Smooth muscle cell of bladder (primary cell): ENCODE data around the gene MMRN2. TPM values are rescaled to one million over a fixed set of nuclear protein-coding genes. Genes with fewer than 3 reads are reported as not detected.

ENCODE experiments used
- total RNA-seq: library from RNA; depleted of rRNA; stranded (reverse); fragments of >200 nt; gene quantifications from 2 replicates; pipeline ENCODE4 v1.2.3, GENCODE V29; 2014

MMRN2 gene, protein sequence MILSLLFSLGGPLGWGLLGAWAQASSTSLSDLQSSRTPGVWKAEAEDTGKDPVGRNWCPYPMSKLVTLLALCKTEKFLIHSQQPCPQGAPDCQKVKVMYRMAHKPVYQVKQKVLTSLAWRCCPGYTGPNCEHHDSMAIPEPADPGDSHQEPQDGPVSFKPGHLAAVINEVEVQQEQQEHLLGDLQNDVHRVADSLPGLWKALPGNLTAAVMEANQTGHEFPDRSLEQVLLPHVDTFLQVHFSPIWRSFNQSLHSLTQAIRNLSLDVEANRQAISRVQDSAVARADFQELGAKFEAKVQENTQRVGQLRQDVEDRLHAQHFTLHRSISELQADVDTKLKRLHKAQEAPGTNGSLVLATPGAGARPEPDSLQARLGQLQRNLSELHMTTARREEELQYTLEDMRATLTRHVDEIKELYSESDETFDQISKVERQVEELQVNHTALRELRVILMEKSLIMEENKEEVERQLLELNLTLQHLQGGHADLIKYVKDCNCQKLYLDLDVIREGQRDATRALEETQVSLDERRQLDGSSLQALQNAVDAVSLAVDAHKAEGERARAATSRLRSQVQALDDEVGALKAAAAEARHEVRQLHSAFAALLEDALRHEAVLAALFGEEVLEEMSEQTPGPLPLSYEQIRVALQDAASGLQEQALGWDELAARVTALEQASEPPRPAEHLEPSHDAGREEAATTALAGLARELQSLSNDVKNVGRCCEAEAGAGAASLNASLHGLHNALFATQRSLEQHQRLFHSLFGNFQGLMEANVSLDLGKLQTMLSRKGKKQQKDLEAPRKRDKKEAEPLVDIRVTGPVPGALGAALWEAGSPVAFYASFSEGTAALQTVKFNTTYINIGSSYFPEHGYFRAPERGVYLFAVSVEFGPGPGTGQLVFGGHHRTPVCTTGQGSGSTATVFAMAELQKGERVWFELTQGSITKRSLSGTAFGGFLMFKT
- 1.7 and 1.8 TPM in 2 replicates for total RNA-seq

DNA sequence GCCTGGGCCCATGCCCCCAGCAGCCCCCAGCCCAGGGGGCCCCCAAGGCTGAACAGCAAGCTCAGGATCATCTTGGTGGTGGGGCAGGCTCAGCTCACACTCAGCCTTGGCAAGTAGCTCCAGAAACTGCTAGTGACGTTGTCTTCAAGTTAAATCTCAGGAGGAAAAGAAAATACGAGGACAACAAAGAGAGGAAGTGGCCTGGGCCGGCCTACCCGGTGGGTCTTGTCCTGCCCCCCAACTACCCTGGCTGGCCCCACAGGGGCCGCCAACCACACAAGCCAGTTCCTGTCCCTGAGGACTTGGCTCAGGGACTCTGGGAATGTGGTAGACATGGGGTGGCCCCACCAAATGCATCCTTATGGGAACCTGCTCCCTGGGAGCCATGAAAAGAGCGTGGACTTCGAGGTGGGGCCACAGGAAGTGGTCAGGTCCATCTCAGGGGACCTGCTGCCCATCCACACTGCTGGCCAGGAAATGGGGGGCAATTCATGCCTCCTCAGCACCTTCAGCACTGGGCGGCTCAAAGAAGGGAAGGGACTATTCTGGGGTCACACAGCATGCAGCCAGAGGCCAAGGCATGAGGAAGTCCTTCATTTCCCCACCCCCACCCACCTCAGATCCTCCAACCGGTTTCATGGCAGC lies at the start of gene MMRN2:
MMRN2 (minus strand) TSS at position 145 of the 645 bp plus-strand sequence; CDS start at position 71, 74 bp downstream.

DNA sequence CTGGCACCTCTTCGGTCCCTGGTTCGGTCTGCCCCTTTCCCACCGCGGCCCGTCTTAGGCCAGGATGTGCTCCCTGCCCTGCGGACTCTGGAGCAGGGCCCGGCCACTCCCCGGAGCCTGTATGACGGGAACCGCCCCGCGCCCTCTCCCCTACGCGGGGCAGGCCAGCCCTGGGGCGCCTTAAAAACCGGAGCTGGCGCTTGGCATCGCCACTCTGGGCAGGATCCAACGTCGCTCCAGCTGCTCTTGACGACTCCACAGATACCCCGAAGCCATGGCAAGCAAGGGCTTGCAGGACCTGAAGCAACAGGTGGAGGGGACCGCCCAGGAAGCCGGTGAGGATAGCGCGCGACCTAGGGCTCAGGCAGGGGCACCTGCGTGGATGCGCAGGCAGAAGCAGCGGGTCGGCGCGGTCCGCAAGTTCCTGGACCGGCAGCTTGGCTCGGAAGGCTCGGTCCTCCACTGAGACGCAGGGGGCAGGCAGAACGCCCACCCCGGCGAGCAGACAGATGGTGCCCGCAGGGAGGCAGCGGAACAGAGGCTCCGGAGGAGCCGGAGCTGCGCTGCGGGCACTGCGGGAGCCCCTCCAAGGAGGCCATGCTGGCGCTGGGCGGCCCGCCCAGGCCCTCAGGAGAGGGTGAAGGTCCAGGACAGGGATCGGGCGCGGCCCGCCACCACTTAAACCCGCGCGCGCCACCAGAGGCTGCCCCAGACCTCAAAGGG lies 11.0 kb upstream of the MMRN2 start, which contains the start of gene ADIRF:
ADIRF (plus strand) TSS at position 212 of the 723 bp plus-strand sequence; CDS start at position 275, 63 bp downstream.

DNA sequence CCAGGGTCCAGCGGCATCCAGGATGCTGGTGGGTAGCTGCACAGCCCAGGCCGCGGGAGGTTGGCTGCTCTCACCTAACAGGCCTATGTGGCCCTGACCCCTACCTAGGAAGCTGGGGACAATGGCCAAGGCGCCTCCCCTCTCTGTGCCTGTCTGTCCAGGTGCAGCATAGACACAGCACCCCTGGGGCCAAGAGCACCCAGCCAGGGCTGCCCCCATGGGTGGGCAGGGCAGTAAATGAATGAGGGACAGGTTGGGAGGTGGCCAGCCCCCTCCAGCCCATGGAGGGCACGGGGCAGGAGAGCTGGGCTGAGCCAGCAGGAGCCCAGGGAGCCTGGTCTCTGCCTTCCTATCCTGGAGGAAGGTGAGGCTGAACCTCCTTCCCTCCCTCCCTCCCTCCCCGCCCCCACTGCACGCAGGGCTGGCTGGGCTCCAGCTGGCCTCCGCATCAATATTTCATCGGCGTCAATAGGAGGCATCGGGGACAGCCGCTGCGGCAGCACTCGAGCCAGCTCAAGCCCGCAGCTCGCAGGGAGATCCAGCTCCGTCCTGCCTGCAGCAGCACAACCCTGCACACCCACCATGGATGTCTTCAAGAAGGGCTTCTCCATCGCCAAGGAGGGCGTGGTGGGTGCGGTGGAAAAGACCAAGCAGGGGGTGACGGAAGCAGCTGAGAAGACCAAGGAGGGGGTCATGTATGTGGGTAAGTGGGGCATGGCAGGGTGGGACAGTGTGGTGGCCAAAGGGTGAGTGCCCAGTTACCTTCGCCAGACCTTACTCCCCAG lies 893 bp upstream of the MMRN2 start, which contains the start of gene SNCG:
SNCG (plus strand) TSS at position 484 of the 785 bp plus-strand sequence; CDS start at position 583, 99 bp downstream.

Other genes starting within 250 kb of the MMRN2 start
- 48.9 and 63.4 TPM in 2 replicates for gene BMPR1A, start 201.0 kb downstream of the MMRN2 start, total RNA-seq
- 16.5 and 23.8 TPM in 2 replicates for gene SNCG, start 984 bp upstream of the MMRN2 start, total RNA-seq
- 107 and 110 TPM in 2 replicates for gene ADIRF, start 10.9 kb upstream of the MMRN2 start, total RNA-seq
- not detected in 2 replicates for gene FAM25A, start 62.7 kb upstream of the MMRN2 start, total RNA-seq
- 218 and 273 TPM in 2 replicates for gene GLUD1, start 137.2 kb upstream of the MMRN2 start, total RNA-seq
- 22.0 and 22.9 TPM in 2 replicates for gene SHLD2, start 137.6 kb upstream of the MMRN2 start, total RNA-seq